NOMO-1 treated with DMSO at 0.1 percent for 48 hours (cell line): ENCODE results near the gene STAU1.
"Not testable (repeated sequence)": the region's sequence is repeated elsewhere in the genome, so short reads cannot be mapped to it uniquely, and the experiment has no call there.

Source experiments
- DNase-seq: peaks from one replicate; lab custom pipeline; 2025; ENCODE audit not compliant: unreplicated experiment; lab: John Stamatoyannopoulos, UW

STAU1 gene

DNA sequence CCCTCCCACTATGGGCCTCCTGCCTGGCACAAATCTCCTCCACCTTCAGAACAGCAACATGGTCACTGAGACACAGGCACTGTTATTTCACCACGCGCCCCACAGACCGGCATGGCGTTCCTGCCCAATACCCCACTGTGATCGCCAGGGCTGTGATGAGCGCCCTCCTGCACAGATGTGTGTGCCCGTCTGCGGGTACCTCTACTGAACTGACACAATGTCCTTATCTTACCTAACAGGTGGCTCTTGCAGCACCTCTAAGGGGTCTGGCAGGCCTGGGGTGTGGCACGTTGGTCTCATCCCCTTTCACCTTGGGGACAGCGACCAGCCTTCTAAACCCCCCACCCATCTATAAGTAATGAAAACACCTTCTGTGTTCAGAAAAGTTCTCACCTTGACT is 64.2 kb downstream of the STAU1 start:
- DNase-seq = no peak

GRCh38 chr20:49122920-49123319 is 65.2 kb downstream of the STAU1 start:
- DNase-seq = no peak

- no peak for DNase-seq
Observed at GRCh38 chr20:49119988-49120387, 68.1 kb downstream of the STAU1 start.

GRCh38 chr20:49118307-49118706 is 69.8 kb downstream of the STAU1 start:
- no peak for DNase-seq

DNA sequence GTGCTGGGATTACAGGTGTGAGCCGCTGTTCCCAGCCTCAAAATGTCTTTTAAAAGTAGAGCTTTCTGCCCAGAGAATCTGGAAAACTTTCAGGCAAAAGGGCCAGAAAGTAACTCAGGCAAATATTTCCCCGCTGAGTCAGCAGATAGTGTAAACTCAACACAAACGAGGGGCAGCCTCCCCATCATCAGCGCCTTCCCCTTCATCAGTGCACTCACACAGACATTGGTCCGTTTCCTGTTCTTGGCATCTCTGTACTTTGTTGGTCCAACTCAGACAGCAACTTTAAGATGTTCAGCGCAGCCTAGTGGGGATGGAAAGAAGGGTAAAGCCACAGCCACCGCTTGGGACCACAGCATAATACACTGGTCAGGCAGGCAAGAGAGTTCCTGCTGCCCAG is 72.6 kb downstream of the STAU1 start:
- DNase-seq = no peak

- DNase-seq = no peak
Observed at GRCh38 chr20:49112596-49113274, 75.4 kb downstream of the STAU1 start.

DNA sequence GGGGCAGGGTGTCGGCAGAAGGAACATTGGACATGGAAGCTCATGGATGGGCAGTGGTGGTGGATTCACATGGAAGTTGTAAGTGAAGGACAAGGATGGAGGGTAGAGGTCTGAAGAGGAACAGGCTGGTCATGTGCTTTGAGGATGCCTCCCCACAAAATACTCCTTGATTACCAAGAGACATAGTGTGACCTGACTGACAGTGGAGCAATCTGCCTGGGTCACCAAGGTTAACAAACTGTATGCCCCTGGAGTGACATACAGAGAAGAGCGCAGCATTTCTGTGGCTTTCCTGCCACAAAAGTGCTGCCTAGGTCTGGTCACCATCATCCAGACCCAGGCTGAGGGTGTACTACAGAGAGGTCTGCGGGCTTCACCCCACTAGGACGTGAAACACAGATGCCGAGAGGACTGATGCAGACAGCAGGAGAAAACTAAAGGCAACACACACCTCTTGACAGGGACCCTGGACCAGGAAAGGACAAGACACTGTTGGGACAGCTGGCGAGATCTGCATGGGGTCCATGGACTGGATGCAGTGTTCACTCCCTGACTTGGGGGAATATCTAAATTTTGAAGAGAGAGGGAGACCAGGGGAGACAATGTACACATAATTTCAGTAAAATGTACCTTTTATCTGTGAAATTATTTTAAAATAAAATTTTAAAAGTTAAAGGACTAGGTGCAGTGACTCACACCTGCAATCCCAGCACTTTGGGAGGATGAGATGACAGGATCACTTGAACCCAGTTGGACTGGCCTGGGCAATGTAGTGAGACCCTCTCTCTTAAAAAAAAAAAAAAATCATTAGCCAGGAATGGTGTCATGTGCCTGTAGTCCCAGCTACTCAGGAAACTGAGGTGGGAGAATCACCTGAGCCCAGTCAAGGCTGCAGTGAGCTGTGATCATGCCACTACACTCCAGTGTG is 77.1 kb downstream of the STAU1 start:
- no peak for DNase-seq

- no peak for DNase-seq
Observed at GRCh38 chr20:49106328-49106727, 81.8 kb downstream of the STAU1 start.

- not testable (repeated sequence) for DNase-seq
Observed at GRCh38 chr20:49104979-49105547, 83.1 kb downstream of the STAU1 start.

DNA sequence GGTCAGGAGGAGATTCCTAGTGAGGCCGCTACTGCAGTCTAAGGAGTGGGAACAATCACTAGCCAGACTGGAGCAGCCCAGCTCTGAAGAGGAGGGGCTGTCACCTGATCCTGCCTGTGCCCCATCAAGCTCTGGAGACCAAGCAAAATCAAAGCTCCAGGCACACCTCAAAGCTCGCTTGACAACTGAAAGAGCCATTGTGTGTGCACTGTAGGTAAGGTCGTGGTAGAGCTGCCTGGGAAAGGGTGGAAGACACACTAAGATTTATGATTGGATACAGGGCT is 83.8 kb downstream of the STAU1 start:
- no peak for DNase-seq

DNA sequence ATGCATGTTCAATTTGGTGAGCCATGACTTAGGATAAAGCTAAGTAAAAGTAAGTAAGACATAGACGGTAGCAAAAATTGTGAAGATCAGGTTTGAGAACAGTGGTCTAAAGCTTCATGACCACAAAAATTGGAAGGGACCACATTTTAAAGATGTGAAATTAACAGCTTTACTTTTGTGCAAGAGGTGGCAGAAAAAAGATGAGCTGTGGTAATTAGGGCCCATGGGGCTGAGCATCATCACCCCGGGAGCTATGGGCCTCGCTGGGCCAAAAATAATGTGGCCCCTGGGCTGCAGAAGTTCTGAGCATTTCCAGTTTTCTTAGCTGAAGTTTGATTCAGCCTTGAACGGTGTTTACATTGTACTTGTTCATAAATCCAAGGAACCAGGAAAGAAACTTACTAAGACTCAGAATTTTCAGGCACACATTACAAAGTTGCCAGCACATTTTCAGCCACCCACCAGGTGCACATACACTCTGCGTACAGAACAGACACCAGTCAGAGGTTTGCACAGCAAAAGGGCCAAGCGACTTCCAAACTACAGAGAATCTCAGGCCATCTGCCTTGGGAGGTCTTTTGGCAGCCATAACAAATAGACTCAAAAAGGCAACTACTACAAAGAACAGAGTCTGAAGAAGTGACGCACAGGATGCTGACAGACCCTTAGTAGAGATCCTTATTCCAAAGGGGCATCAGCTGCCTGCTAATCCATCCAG is 84.3 kb downstream of the STAU1 start:
- DNase-seq = no peak

- DNase-seq = no peak
Observed at GRCh38 chr20:49103019-49103418, 85.1 kb downstream of the STAU1 start.

- DNase-seq = peak; percentile 57
Observed at GRCh38 chr20:49100972-49101371, 87.2 kb downstream of the STAU1 start.

DNA sequence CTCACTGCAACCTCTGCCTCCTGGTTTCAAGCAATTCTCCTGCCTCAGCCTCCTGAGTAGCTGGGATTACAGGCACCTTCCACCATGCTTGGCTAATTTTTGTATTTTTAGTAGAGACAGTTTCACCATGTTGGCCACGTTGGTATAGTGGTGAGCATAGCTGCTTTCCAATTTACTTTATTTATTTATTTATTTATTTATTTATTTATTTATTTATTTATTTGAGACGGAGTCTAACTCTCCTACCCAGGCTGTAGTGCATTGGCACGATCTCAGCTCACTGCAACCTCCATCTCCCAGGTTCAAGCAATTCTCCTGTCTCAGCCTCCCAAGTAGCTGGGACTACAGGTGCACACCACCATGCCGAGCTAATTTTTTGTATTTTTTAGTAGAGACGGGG is 87.8 kb downstream of the STAU1 start:
- not testable (repeated sequence) for DNase-seq

GRCh38 chr20:49099011-49099410 is 89.1 kb downstream of the STAU1 start:
- DNase-seq = no peak

GRCh38 chr20:49098136-49098535 is 90.0 kb downstream of the STAU1 start:
- no peak for DNase-seq

- no peak for DNase-seq
Observed at GRCh38 chr20:49097159-49097558, 91.0 kb downstream of the STAU1 start.

DNA sequence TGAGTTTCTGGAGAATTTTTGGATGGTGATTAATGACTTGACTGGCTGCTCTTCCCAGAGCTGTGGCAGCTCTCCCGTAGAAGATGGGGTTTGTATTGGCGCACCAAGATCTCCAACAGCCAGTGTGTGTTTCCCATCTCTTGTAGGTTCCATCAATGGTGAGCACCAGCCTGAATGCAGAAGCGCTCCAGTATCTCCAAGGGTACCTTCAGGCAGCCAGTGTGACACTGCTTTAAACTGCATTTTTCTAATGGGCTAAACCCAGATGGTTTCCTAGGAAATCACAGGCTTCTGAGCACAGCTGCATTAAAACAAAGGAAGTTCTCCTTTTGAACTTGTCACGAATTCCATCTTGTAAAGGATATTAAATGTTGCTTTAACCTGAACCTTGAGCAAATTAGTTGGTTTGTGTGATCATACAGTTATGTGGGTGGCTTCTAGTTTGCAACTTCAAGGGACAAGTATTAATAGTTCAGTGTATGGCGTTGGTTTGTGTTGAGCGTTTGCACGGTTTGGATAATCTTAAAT is 91.9 kb downstream of the STAU1 start:
- DNase-seq = no peak

- DNase-seq = no peak
Observed at GRCh38 chr20:49091762-49092161, 96.4 kb downstream of the STAU1 start.

GRCh38 chr20:49091104-49091503 is 97.0 kb downstream of the STAU1 start:
- DNase-seq = no peak

DNA sequence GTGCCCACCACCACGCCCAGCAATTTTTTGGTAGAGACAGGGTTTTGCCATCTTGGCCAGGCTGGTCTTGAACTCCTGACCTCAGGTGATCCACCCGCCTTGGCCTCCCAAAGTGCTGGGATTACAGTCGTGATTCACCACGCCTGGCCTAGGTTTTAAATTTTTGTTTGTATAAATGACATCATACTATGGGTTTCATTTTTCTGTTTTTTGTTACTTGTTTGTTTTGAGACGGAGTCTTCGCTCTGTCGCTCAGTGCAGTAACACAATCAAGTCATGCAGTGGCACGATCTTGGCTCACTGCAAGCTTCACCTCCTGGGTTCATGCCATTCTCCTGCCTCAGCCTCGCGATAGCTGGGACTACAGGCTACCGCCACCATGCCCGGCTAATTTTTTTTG is 105.8 kb downstream of the STAU1 start:
- DNase-seq = not testable (repeated sequence)
